PFSK-1 (cell line): ENCODE results near the gene ZEB1.

Source experiments
- FOXP2 ChIP-seq: optimal IDR thresholded peaks from 2 replicates; pipeline ENCODE3; 2011; ENCODE audit warnings: borderline replicate concordance, control low read depth, inconsistent platforms; ENCODE audit not compliant: insufficient read depth; ENCODE audit errors: extremely low read length, extremely low read depth
- POLR2AphosphoS5 ChIP-seq: IDR thresholded peaks from 2 replicates; pipeline ENCODE4 v1.6.1; 2012; ENCODE audit warnings: low read depth, mild to moderate bottlenecking, control low read depth, low read length, moderate library complexity
- SIN3A ChIP-seq: IDR thresholded peaks from 2 replicates; pipeline ENCODE4 v1.6.1; 2012; ENCODE audit warnings: mild to moderate bottlenecking, low read length, moderate library complexity, borderline replicate concordance; ENCODE audit not compliant: insufficient read depth
- TAF1 ChIP-seq: IDR thresholded peaks from 2 replicates; pipeline ENCODE4 v1.6.1; 2012; ENCODE audit warnings: low read length, control low read depth, borderline replicate concordance; ENCODE audit not compliant: insufficient read depth
- TF ChIP-seq, protein P1 (sequence below), 2 experiments: IDR thresholded peaks; 2 replicates each; pipeline versions ENCODE4 v1.6.1 to v1.8.0; 2011 to 2012; ENCODE audit warnings: low read depth in 2 of 2, low read length in 2 of 2, control low read depth in 1 of 2, inconsistent platforms in 1 of 2, mild to moderate bottlenecking in 1 of 2, moderate library complexity in 1 of 2; ENCODE audit not compliant: insufficient read depth in 1 of 2

ZEB1 gene

DNA sequence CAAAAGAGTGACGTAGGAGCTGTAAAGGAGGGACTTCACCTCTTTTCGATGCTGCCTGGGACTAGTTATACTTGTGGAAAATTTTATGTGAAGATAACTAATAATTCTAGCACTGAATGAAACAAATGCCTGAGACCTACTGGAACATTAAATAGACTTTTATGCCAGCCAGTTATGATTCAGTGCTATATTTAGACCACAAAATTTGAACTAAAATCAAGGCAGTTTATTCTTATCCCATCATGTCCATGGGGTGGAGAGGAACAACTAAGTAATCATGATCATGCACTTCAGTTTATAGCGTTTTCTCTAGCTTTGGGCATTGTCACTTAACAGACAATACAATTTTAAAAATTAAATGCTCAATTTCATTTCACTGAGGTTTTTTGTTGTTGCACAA lies 76.7 kb downstream of the ZEB1 start:
- TF ChIP-seq SIN3A: no peak
- no peak for TF ChIP-seq POLR2AphosphoS5
- no peak for TF ChIP-seq FOXP2
- TF ChIP-seq, protein P1, sequence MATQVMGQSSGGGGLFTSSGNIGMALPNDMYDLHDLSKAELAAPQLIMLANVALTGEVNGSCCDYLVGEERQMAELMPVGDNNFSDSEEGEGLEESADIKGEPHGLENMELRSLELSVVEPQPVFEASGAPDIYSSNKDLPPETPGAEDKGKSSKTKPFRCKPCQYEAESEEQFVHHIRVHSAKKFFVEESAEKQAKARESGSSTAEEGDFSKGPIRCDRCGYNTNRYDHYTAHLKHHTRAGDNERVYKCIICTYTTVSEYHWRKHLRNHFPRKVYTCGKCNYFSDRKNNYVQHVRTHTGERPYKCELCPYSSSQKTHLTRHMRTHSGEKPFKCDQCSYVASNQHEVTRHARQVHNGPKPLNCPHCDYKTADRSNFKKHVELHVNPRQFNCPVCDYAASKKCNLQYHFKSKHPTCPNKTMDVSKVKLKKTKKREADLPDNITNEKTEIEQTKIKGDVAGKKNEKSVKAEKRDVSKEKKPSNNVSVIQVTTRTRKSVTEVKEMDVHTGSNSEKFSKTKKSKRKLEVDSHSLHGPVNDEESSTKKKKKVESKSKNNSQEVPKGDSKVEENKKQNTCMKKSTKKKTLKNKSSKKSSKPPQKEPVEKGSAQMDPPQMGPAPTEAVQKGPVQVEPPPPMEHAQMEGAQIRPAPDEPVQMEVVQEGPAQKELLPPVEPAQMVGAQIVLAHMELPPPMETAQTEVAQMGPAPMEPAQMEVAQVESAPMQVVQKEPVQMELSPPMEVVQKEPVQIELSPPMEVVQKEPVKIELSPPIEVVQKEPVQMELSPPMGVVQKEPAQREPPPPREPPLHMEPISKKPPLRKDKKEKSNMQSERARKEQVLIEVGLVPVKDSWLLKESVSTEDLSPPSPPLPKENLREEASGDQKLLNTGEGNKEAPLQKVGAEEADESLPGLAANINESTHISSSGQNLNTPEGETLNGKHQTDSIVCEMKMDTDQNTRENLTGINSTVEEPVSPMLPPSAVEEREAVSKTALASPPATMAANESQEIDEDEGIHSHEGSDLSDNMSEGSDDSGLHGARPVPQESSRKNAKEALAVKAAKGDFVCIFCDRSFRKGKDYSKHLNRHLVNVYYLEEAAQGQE (IDR thresholded peaks at IDR 0.05; ENCODE audit: insufficient read depth in 1 of 2, low read depth in 2 of 2, low read length in 2 of 2): no peak
- TF ChIP-seq TAF1: no peak

DNA sequence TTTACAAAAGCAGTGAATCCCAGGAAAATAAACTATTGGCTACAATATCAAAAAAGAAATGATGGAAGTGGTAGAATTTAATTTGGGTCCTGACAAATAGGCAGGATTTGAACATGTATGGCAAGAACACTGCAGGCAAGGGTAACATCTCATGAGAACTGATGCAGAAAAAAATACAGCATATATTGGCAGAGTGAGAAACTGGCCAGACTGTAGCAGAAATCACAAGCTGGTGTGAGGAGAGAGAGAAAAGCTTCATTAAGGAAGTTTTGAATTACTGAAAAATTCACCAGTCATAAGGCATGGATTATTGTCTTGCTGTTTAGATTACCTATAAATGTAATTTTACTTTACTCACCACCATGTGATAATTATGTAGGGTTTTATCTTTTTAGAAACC lies 77.4 kb downstream of the ZEB1 start:
- TF ChIP-seq, protein P1 (IDR thresholded peaks at IDR 0.05; ENCODE audit: insufficient read depth in 1 of 2, low read depth in 2 of 2, low read length in 2 of 2): no peak
- TF ChIP-seq SIN3A: no peak
- no peak for TF ChIP-seq POLR2AphosphoS5
- TF ChIP-seq FOXP2: no peak
- TF ChIP-seq TAF1: no peak

DNA sequence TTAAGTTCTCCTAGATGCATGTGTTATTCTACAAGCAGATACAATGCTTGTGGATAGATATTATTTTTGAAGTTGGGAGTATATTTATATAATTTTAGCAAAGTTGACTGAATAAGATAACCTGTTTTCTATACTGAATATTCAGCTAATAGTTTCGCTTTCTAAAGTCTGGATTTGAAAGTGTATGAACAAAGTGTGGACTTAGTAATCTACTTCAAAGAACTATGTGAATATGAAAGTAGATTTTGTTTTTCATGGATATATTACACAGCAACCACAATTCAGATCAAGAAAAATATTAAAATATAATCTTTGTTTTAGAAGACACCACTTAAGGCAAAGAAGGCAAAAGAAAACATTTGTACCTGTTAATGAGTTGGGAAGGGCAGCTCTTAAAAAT lies 78.8 kb downstream of the ZEB1 start:
- TF ChIP-seq SIN3A (no peak), FOXP2 (no peak), TAF1 (no peak), POLR2AphosphoS5 (no peak)
- TF ChIP-seq, protein P1 (IDR thresholded peaks at IDR 0.05; ENCODE audit: insufficient read depth in 1 of 2, low read depth in 2 of 2, low read length in 2 of 2): no peak

DNA sequence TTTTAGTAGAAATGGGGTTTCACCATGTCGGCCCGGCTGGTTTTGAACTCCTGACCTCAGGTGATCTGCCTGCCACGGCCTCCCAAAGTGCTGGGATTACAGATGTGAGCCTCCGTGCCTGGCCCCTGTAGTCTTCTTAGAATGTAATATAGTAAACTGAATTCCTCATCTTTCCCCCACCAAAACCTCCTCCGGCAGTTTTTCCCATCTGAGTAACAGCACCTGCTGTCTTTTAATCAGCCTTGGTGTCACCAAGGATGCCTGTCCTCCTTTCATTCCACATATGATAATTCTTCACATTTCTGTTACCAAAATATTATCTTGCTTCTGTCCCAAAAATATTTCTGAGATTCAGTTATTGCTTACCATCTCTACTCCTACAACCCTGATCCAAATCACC lies 80.2 kb downstream of the ZEB1 start:
- TF ChIP-seq, protein P1 (IDR thresholded peaks at IDR 0.05; ENCODE audit: insufficient read depth in 1 of 2, low read depth in 2 of 2, low read length in 2 of 2): no peak
- TF ChIP-seq SIN3A (no peak), TAF1 (no peak), FOXP2 (no peak), POLR2AphosphoS5 (no peak)

DNA sequence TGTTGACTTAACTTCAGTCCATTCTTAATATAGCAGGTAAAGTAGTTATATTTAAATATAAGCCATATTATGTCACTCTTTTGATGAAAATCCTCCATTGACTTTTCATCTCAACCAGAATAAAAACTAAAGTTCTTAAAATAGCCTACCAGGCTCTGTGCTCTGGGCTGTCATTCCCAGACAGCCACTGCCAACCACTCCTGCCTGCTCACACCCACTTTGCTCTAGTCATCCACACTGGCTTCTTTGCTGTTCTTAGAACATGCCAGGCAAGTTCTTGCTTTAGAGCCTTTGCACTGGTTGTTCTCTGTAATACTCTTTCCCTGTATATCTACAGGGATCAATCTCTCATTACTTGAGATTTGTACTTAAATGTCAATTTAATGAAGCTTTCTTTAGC lies 80.6 kb downstream of the ZEB1 start:
- TF ChIP-seq SIN3A: no peak
- TF ChIP-seq, protein P1 (IDR thresholded peaks at IDR 0.05; ENCODE audit: insufficient read depth in 1 of 2, low read depth in 2 of 2, low read length in 2 of 2): no peak
- no peak for TF ChIP-seq FOXP2
- TF ChIP-seq TAF1: no peak
- no peak for TF ChIP-seq POLR2AphosphoS5
